HAP-1 (cell line): ENCODE results near the gene ANKRD16.

Experiments used
- DNase-seq, 2 experiments: peaks; one replicate each; pipeline ENCODE4 v3.0.0-alpha.2; 2016 to 2020; ENCODE audit warnings: low spot score in 2 of 2
- H3K27me3 ChIP-seq: fragments of 250-450 bp; sonication (Bioruptor Pico); 2 replicates; pipeline ENCODE4 v1.5.1; 2020; ENCODE audit warnings: low read depth, mild to moderate bottlenecking, moderate library complexity
- H3K36me3 ChIP-seq: fragments of 250-450 bp; sonication (Bioruptor Pico); replicated peaks from 2 replicates; pipeline ENCODE4 v1.5.1; 2020; ENCODE audit warnings: mild to moderate bottlenecking
- H3K4me1 ChIP-seq: fragments of 250-450 bp; sonication (Bioruptor Pico); 2 replicates; pipeline ENCODE4 v1.5.1; 2020; ENCODE audit warnings: mild to moderate bottlenecking
- H3K4me3 ChIP-seq: fragments of 250-450 bp; sonication (Bioruptor Pico); 2 replicates; pipeline ENCODE4 v1.5.1; 2020; ENCODE audit warnings: mild to moderate bottlenecking, moderate library complexity
- H3K9me3 ChIP-seq: fragments of 250-450 bp; sonication (Bioruptor Pico); 2 replicates; pipeline ENCODE4 v1.5.1; 2020; ENCODE audit warnings: mild to moderate bottlenecking, moderate library complexity
- in situ Hi-C: fragments of 300-500 bp; cut with MboI; formaldehyde crosslinking; loops from 3 replicates; pipeline ENCODE4 v1.14.3; 2020; ENCODE audit warnings: low sequenced_read_pairs, inconsistent platforms, mixed read lengths

Gene ANKRD16

GRCh38 chr10:5896208-5897052 lies 6.7 kb upstream of the ANKRD16 start:
- in situ Hi-C loops = no loop called here
- Histone ChIP-seq H3K4me1 (peaks cover 4% of the 10 kb centered on the region), H3K9me3 (no peaks in the 10 kb centered on the region), H3K27me3 (no peaks in the 10 kb centered on the region), H3K36me3 (peaks cover 30% of the 10 kb centered on the region), H3K4me3 (no peak overlapping the region)
- no peak for DNase-seq

GRCh38 chr10:5895804-5896203 lies 6.1 kb upstream of the ANKRD16 start:
- Histone ChIP-seq H3K36me3 (peaks cover 30% of the 10 kb centered on the region), H3K9me3 (no peaks in the 10 kb centered on the region), H3K4me3 (no peak overlapping the region), H3K4me1 (peaks cover 10% of the 10 kb centered on the region), H3K27me3 (no peaks in the 10 kb centered on the region)
- in situ Hi-C loops = no loop called here
- DNase-seq = no peak

- Histone ChIP-seq H3K27me3 (no peaks in the 10 kb centered on the region), H3K36me3 (peaks cover 30% of the 10 kb centered on the region), H3K4me3 (no peak overlapping the region), H3K4me1 (peaks cover 12% of the 10 kb centered on the region), H3K9me3 (no peaks in the 10 kb centered on the region)
- in situ Hi-C loops = no loop called here
- no peak for DNase-seq
Observed at GRCh38 chr10:5895365-5895764, 5.7 kb upstream of the ANKRD16 start.

GRCh38 chr10:5894873-5895272 lies 5.2 kb upstream of the ANKRD16 start:
- Histone ChIP-seq H3K27me3 (no peaks in the 10 kb centered on the region), H3K36me3 (peaks cover 30% of the 10 kb centered on the region), H3K9me3 (no peaks in the 10 kb centered on the region), H3K4me3 (no peak overlapping the region), H3K4me1 (peaks cover 12% of the 10 kb centered on the region)
- DNase-seq = no peak
- in situ Hi-C loops = no loop called here

GRCh38 chr10:5894403-5894802 lies 4.7 kb upstream of the ANKRD16 start:
- H3K27me3 ChIP-seq = no peaks in the 10 kb centered on the region
- H3K4me1 ChIP-seq = peaks cover 12% of the 10 kb centered on the region
- no peak overlapping the region for H3K4me3 ChIP-seq
- in situ Hi-C loops = no loop called here
- peaks cover 30% of the 10 kb centered on the region for H3K36me3 ChIP-seq
- no peaks in the 10 kb centered on the region for H3K9me3 ChIP-seq
- no peak for DNase-seq

GRCh38 chr10:5893321-5893720 lies 3.6 kb upstream of the ANKRD16 start:
- Histone ChIP-seq H3K27me3 (no peaks in the 10 kb centered on the region), H3K4me1 (peaks cover 12% of the 10 kb centered on the region), H3K36me3 (peaks cover 30% of the 10 kb centered on the region), H3K9me3 (no peaks in the 10 kb centered on the region), H3K4me3 (no peak overlapping the region)
- no peak for DNase-seq
- in situ Hi-C loops = no loop called here

GRCh38 chr10:5892007-5892406 lies 2.3 kb upstream of the ANKRD16 start:
- in situ Hi-C loops = no loop called here
- Histone ChIP-seq H3K27me3 (no peaks in the 10 kb centered on the region), H3K4me3 (no peak overlapping the region), H3K36me3 (peaks cover 33% of the 10 kb centered on the region), H3K9me3 (no peaks in the 10 kb centered on the region), H3K4me1 (peaks cover 19% of the 10 kb centered on the region)
- no peak for DNase-seq

- DNase-seq = no peak
- Histone ChIP-seq H3K4me1 (peaks cover 19% of the 10 kb centered on the region), H3K27me3 (no peaks in the 10 kb centered on the region), H3K36me3 (peaks cover 38% of the 10 kb centered on the region), H3K9me3 (no peaks in the 10 kb centered on the region), H3K4me3 (peak overlapping the region; percentile 92)
- in situ Hi-C loops = no loop called here
Observed at GRCh38 chr10:5891009-5891408, 1.3 kb upstream of the ANKRD16 start.

- DNase-seq = peak in 1 of 2 experiments; percentile 38
Observed at GRCh38 chr10:5890452-5890915, 791 bp upstream of the ANKRD16 start.

GRCh38 chr10:5888843-5889623 lies 660 bp downstream of the ANKRD16 start:
- no peaks in the 10 kb centered on the region for H3K9me3 ChIP-seq
- peak; percentile 25 to 59 for DNase-seq
- peak overlapping the region; percentile 92 for H3K4me3 ChIP-seq
- H3K27me3 ChIP-seq = no peaks in the 10 kb centered on the region
- peaks cover 19% of the 10 kb centered on the region for H3K4me1 ChIP-seq
- peaks cover 35% of the 10 kb centered on the region for H3K36me3 ChIP-seq
- in situ Hi-C loops = no loop called here

More at GRCh38 chr10:5890452-5890915, 791 bp upstream of the ANKRD16 start:
- peaks cover 38% of the 10 kb centered on the region for H3K36me3 ChIP-seq
- peaks cover 19% of the 10 kb centered on the region for H3K4me1 ChIP-seq
- H3K9me3 ChIP-seq = no peaks in the 10 kb centered on the region
- in situ Hi-C loops = no loop called here
- no peaks in the 10 kb centered on the region for H3K27me3 ChIP-seq
- H3K4me3 ChIP-seq = peak overlapping the region; percentile 92

GRCh38 chr10:5888351-5888750 lies 1.3 kb downstream of the ANKRD16 start:
- Histone ChIP-seq H3K4me3 (peak overlapping the region; percentile 92), H3K9me3 (no peaks in the 10 kb centered on the region), H3K4me1 (peaks cover 19% of the 10 kb centered on the region), H3K36me3 (peaks cover 37% of the 10 kb centered on the region), H3K27me3 (no peaks in the 10 kb centered on the region)
- no peak for DNase-seq
- in situ Hi-C loops = no loop called here

GRCh38 chr10:5887641-5888040 lies 2.1 kb downstream of the ANKRD16 start:
- peaks cover 19% of the 10 kb centered on the region for H3K4me1 ChIP-seq
- peaks cover 44% of the 10 kb centered on the region for H3K36me3 ChIP-seq
- no peak for DNase-seq
- no peak overlapping the region for H3K4me3 ChIP-seq
- in situ Hi-C loops = no loop called here
- H3K9me3 ChIP-seq = no peaks in the 10 kb centered on the region
- no peaks in the 10 kb centered on the region for H3K27me3 ChIP-seq

GRCh38 chr10:5887029-5887428 lies 2.7 kb downstream of the ANKRD16 start:
- in situ Hi-C loops = no loop called here
- no peaks in the 10 kb centered on the region for H3K9me3 ChIP-seq
- peaks cover 19% of the 10 kb centered on the region for H3K4me1 ChIP-seq
- DNase-seq = no peak
- peaks cover 44% of the 10 kb centered on the region for H3K36me3 ChIP-seq
- no peak overlapping the region for H3K4me3 ChIP-seq
- H3K27me3 ChIP-seq = no peaks in the 10 kb centered on the region

- Histone ChIP-seq H3K36me3 (peaks cover 45% of the 10 kb centered on the region), H3K9me3 (no peaks in the 10 kb centered on the region), H3K4me1 (0 out of 2 replicates have a peak, but pooled peaks cover 7% of the 10 kb centered on the region), H3K27me3 (no peaks in the 10 kb centered on the region), H3K4me3 (no peak overlapping the region)
- no peak for DNase-seq
- in situ Hi-C loops = no loop called here
Observed at GRCh38 chr10:5885619-5886018, 4.1 kb downstream of the ANKRD16 start.
